PC-9 (cell line): ENCODE measurements around the gene PLEKHM1. TPM values are rescaled to one million over a fixed set of nuclear protein-coding genes. Genes with fewer than 3 reads are reported as not detected.

Experiments
- BruUV-seq: library from RNA; stranded (reverse); fragments of 400-500 nt; replicated peaks from 2 replicates; lab custom pipeline; 2021; lab: Mats Ljungman, UMichigan
- CTCF ChIA-PET: fragments of 300-600 bp; sonication (Branson Sonifier 250); formaldehyde crosslinking; loops from one replicate; lab custom pipeline; 2022; ENCODE audit warnings: antibody characterized with exemption; lab: Charles Lee
- POLR2A ChIA-PET: fragments of 300-600 bp; sonication (Branson Sonifier 250); formaldehyde crosslinking; loops from one replicate; lab custom pipeline; 2022; ENCODE audit warnings: antibody characterized with exemption; ENCODE audit not compliant: unreplicated experiment; lab: Charles Lee
- DNase-seq, 2 experiments: peaks; one replicate each; pipeline versions ENCODE4 v3.0.0 to v3.0.0-alpha.2; 2015 to 2022; ENCODE audit warnings: mixed read lengths in 1 of 2
- H2AFZ ChIP-seq: fragments of 200-600 bp; sonication (generic); 2 replicates; pipeline ENCODE4 v1.8.1; 2017; ENCODE audit warnings: antibody characterized with exemption
- H3F3A ChIP-seq: fragments of 200-600 bp; sonication (generic); 2 replicates; pipeline ENCODE4 v1.8.1; 2017; ENCODE audit warnings: antibody characterized with exemption, mild to moderate bottlenecking, low read depth; ENCODE audit not compliant: insufficient read depth
- H3K27ac ChIP-seq: fragments of 200-600 bp; sonication (generic); 2 replicates; pipeline ENCODE4 v1.6.1; 2016; ENCODE audit warnings: mixed run types
- H3K27me3 ChIP-seq: fragments of 200-600 bp; sonication (generic); 2 replicates; pipeline ENCODE4 v1.6.1; 2016; ENCODE audit warnings: low read depth, mixed run types; ENCODE audit not compliant: insufficient read depth
- H3K36me3 ChIP-seq: fragments of 200-600 bp; sonication (generic); 2 replicates; pipeline ENCODE4 v1.6.1; 2016; ENCODE audit warnings: low read depth, mixed run types
- H3K4me1 ChIP-seq: fragments of 200-600 bp; sonication (generic); replicated peaks from 2 replicates; pipeline ENCODE4 v1.6.1; 2016; ENCODE audit warnings: mixed run types; ENCODE audit not compliant: insufficient read depth
- H3K4me2 ChIP-seq: fragments of 200-600 bp; sonication (generic); 2 replicates; pipeline ENCODE4 v1.6.1; 2017; ENCODE audit warnings: mixed run types
- H3K4me3 ChIP-seq: fragments of 200-600 bp; sonication (generic); 2 replicates; pipeline ENCODE4 v1.6.1; 2016; ENCODE audit warnings: mixed run types
- H3K79me2 ChIP-seq: fragments of 200-600 bp; sonication (generic); 2 replicates; pipeline ENCODE4 v1.6.1; 2017; ENCODE audit warnings: low read depth, mixed run types
- H3K9me2 ChIP-seq: fragments of 200-600 bp; sonication (generic); 2 replicates; pipeline ENCODE4 v1.8.1; 2017; ENCODE audit warnings: mild to moderate bottlenecking; ENCODE audit not compliant: insufficient read depth
- H3K9me3 ChIP-seq: fragments of 200-600 bp; sonication (generic); 2 replicates; pipeline ENCODE4 v1.8.1; 2016; ENCODE audit warnings: low read depth; ENCODE audit not compliant: insufficient read depth
- H4K20me1 ChIP-seq: fragments of 200-600 bp; sonication (generic); 2 replicates; pipeline ENCODE4 v1.8.1; 2017; ENCODE audit not compliant: insufficient read depth
- CTCF ChIP-seq: fragments of 200-600 bp; sonication (generic); conservative IDR thresholded peaks from 2 replicates; pipeline ENCODE4 v1.6.1; 2017; ENCODE audit warnings: mixed run types, antibody characterized with exemption, mild to moderate bottlenecking, moderate library complexity
- EZH2 ChIP-seq: fragments of 200-600 bp; sonication (generic); IDR thresholded peaks from 2 replicates; pipeline ENCODE4 v1.8.0; 2017; ENCODE audit warnings: antibody characterized with exemption, low read depth
- intact Hi-C: fragments of 100-400 bp; cut with micrococcal nuclease; formaldehyde crosslinking; loops from one replicate; pipeline ENCODE4 v1.10.0; 2022; ENCODE audit not compliant: unreplicated experiment
- total RNA-seq: library from RNA; stranded (reverse); gene quantifications from 2 replicates; pipeline ENCODE4 v1.2.3, GENCODE V29; 2021

The PLEKHM1 gene
- total RNA-seq, 1 experiment from 2014 or later: 42.5 TPM

DNA sequence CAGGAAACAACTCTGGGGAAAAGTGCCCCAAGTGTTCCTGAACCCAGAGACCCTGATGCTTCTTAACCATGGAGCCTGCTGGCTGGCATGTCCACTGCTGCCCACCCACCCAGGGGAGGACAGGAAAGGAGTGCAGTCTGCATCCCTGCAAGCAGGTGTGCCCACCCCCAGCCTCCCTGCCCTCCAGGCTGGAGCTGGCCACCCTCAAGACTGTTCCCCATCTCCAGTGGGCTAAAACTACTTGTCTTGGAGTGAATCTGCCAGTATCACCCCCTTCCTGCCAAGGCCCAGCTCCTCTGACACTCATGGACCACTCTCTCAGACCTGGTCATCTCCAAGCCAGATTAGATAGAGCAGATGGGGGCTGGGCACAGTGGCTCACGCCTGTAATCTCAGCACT lies 87.6 kb downstream of the PLEKHM1 start:
- Histone ChIP-seq H3K79me2 (peaks cover 11% of the 10 kb centered on the region), H3K27me3 (no peaks in the 10 kb centered on the region), H3F3A (peaks cover 35% of the 10 kb centered on the region; the same call in 1 of the 2 replicates), H3K9me2 (no peaks in the 10 kb centered on the region), H3K9me3 (no peaks in the 10 kb centered on the region), H3K4me2 (no peak overlapping the region), H4K20me1 (peaks cover 41% of the 10 kb centered on the region), H3K36me3 (peaks cover 49% of the 10 kb centered on the region), H2AFZ (no peak overlapping the region), H3K4me1 (no peaks in the 10 kb centered on the region), H3K27ac (no peak overlapping the region), H3K4me3 (no peak overlapping the region)
- intact Hi-C loops: no loop called here
- POLR2A ChIA-PET: no interaction called here
- DNase-seq: no peak
- TF ChIP-seq CTCF (no peak), EZH2 (no peak)
- BruUV-seq: no TSS peak
- CTCF ChIA-PET: no interaction called here

- ChIA-PET CTCF (no interaction called here), POLR2A (no interaction called here)
- intact Hi-C loops: loop anchor here (5.0 kb wide), 1 partner anchor 434 kb away; no protein-coding TSS in a partner anchor
- Histone ChIP-seq H4K20me1 (peaks cover 32% of the 10 kb centered on the region), H3K4me2 (no peak overlapping the region), H3K79me2 (no peaks in the 10 kb centered on the region), H3K9me2 (no peaks in the 10 kb centered on the region), H3K27me3 (no peaks in the 10 kb centered on the region), H3K9me3 (no peaks in the 10 kb centered on the region), H3K36me3 (peaks cover 45% of the 10 kb centered on the region; the same call in 1 of the 2 replicates), H3K4me3 (no peak overlapping the region), H2AFZ (no peak overlapping the region), H3K27ac (no peak overlapping the region), H3K4me1 (no peaks in the 10 kb centered on the region), H3F3A (peaks cover 34% of the 10 kb centered on the region; the same call in 1 of the 2 replicates)
- TF ChIP-seq CTCF: no peak
- TF ChIP-seq EZH2: no peak
- no peak for DNase-seq
- BruUV-seq: no TSS peak
These were observed 91.7 kb downstream of the PLEKHM1 start for GRCh38 chr17:45398800-45399199.

GRCh38 chr17:45397796-45398195 lies 92.7 kb downstream of the PLEKHM1 start:
- Histone ChIP-seq H3K36me3 (peaks cover 35% of the 10 kb centered on the region; the same call in 1 of the 2 replicates), H3K4me2 (no peak overlapping the region), H3K9me3 (no peaks in the 10 kb centered on the region), H3K27ac (no peak overlapping the region), H3K9me2 (no peaks in the 10 kb centered on the region), H4K20me1 (peaks cover 22% of the 10 kb centered on the region), H3K4me3 (no peak overlapping the region), H3K27me3 (no peaks in the 10 kb centered on the region), H3K4me1 (no peaks in the 10 kb centered on the region), H3F3A (peaks cover 37% of the 10 kb centered on the region; the same call in 1 of the 2 replicates), H2AFZ (no peak overlapping the region), H3K79me2 (no peaks in the 10 kb centered on the region)
- no TSS peak for BruUV-seq
- ChIA-PET CTCF (no interaction called here), POLR2A (interaction anchor here (0.6 kb wide), 1 partner anchor 137 kb away, joined by 3 read pairs; no protein-coding TSS in a partner anchor)
- no peak for DNase-seq
- intact Hi-C loops: loop anchor here (2.0 to 5.0 kb wide), 2 partner anchors 27 to 435 kb away; no protein-coding TSS in a partner anchor
- TF ChIP-seq CTCF (no peak), EZH2 (no peak)
